Kidney (tissue), 14 donors: ENCODE data around the gene AURKA. TPM values are rescaled to one million over a fixed set of nuclear protein-coding genes. Genes with fewer than 3 reads are reported as not detected.

Experiments used
- DNase-seq, 5 donors: peaks; one replicate each; pipeline ENCODE4 v3.0.0-alpha.2; 2013 to 2020
- FAIRE-seq: peaks from 2 replicates; lab custom pipeline; 2012; peaks lifted over from hg19 to GRCh38; lab: Jason Lieb, UNC
- H3K27ac ChIP-seq, 2 donors: one replicate each; pipeline ENCODE4 v1.7.0; 2013; ENCODE audit warnings: low read depth in 2 of 2, low read length in 2 of 2, inconsistent platforms in 1 of 2
- H3K27me3 ChIP-seq: one replicate; pipeline ENCODE4 v1.7.1; 2013; ENCODE audit warnings: low read length, inconsistent platforms; ENCODE audit not compliant: control insufficient read depth, insufficient read depth
- H3K36me3 ChIP-seq, 3 donors: one replicate each; pipeline versions ENCODE4 v1.7.0 to v1.7.1; 2013; ENCODE audit warnings: low read length in 3 of 3, control low read depth in 1 of 3, inconsistent platforms in 1 of 3; ENCODE audit not compliant: insufficient read depth in 3 of 3, control insufficient read depth in 2 of 3
- H3K4me1 ChIP-seq, 3 donors: one replicate each; pipeline versions ENCODE4 v1.7.0 to v1.7.1; 2013; ENCODE audit warnings: low read length in 3 of 3, inconsistent platforms in 1 of 3, low read depth in 1 of 3; ENCODE audit not compliant: control insufficient read depth in 2 of 3, insufficient read depth in 2 of 3
- H3K4me3 ChIP-seq, 3 donors: one replicate each; pipeline versions ENCODE4 v1.7.0 to v1.8.1; 2013; ENCODE audit warnings: low read length in 3 of 3, control low read depth in 1 of 3, inconsistent platforms in 1 of 3
- H3K9ac ChIP-seq, 3 donors: one replicate each; pipeline versions ENCODE4 v1.7.0 to v1.7.1; 2013; ENCODE audit warnings: low read length in 3 of 3, control low read depth in 1 of 3, inconsistent platforms in 1 of 3
- H3K9me3 ChIP-seq, 3 donors: one replicate each; pipeline versions ENCODE4 v1.7.0 to v1.7.1; 2013; ENCODE audit warnings: low read length in 3 of 3, control low read depth in 1 of 3, inconsistent platforms in 1 of 3; ENCODE audit not compliant: control insufficient read depth in 2 of 3, insufficient read depth in 1 of 3
- intact Hi-C: fragments of 100-400 bp; cut with DNase I; formaldehyde crosslinking; loops from one replicate; pipeline ENCODE4 v1.11.1; 2022
- polyA plus RNA-seq: library from polyadenylated mRNA; stranded (reverse); fragments of 350-450 nt; fragmentation: Illumina TruSeq; extraction: RNeasy Lipid Tissue Mini Kit (QIAGEN cat#74804); gene quantifications from one replicate; pipeline ENCODE4 v1.2.3, GENCODE V29; 2014; ENCODE audit warnings: low read depth, low replicate concordance; ENCODE audit not compliant: insufficient read depth
- total RNA-seq: library from RNA; stranded (reverse); fragmentation: NEBNext Ultra II Directional; extraction: Animal tissue kit (Norgen Biotek cat#: 25700); gene quantifications from one replicate; pipeline ENCODE4 v1.2.1, GENCODE V29; 2021
- TF ChIP-seq, protein P1 (sequence below): IDR thresholded peaks from 3 replicates; pipeline ENCODE4 v1.5.1; 2012; ENCODE audit warnings: mild to moderate bottlenecking, moderate library complexity, borderline replicate concordance; ENCODE audit not compliant: insufficient read depth; ENCODE audit errors: extremely low read depth
- donor health status: control.
- donor health status: control.
- donor health status: control.
- donor health status: control.
- donor health status: control.
- donor health status: DM: yes; HTN: yes; CAD: no.
- donor health status: Normal renal cell carcinoma (clear cell type).

The AURKA gene
- total and polyA plus RNA-seq, 2 donors from 2014 or later: 2.7 to 3.3 TPM

DNA sequence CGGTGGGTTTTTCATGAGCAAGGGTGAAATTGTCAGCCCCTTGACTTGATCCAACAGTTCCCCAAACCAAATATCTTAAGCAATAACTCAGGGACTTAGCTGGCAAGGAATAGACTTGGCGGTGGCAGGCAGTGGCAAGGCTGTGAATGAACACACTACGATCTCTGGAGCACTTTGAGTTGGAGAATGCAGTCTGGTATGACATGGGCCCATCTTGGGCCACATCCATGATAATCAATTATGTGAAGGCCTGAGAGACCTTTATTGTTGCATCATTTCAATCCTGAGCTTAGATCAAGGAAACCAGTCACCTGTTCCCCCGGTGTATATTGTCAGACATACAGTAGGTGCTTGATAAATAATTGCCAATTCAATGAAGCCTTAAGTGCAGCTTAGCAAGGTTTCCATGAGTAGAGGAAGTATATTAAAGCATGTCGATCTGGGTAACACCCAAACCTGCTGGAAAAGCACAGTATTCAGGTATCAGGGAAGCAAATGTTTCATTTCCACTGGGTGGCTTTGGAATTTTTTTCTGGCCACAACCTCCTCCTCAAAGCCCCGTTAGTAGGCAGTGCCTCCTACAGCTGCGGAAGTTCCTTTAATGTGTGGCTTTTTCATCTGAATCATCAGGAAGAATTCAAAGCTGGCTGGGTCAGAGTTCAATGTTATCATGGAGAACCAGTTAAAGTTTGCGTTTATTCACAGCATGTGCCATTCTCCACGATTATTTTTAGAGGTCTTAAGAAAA, 30.2 kb upstream of the AURKA start:
- TF ChIP-seq, protein P1, sequence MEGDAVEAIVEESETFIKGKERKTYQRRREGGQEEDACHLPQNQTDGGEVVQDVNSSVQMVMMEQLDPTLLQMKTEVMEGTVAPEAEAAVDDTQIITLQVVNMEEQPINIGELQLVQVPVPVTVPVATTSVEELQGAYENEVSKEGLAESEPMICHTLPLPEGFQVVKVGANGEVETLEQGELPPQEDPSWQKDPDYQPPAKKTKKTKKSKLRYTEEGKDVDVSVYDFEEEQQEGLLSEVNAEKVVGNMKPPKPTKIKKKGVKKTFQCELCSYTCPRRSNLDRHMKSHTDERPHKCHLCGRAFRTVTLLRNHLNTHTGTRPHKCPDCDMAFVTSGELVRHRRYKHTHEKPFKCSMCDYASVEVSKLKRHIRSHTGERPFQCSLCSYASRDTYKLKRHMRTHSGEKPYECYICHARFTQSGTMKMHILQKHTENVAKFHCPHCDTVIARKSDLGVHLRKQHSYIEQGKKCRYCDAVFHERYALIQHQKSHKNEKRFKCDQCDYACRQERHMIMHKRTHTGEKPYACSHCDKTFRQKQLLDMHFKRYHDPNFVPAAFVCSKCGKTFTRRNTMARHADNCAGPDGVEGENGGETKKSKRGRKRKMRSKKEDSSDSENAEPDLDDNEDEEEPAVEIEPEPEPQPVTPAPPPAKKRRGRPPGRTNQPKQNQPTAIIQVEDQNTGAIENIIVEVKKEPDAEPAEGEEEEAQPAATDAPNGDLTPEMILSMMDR: no peak
- H3K4me1 ChIP-seq: no peaks in the 10 kb centered on the region
- no peaks in the 10 kb centered on the region for H3K27me3 ChIP-seq
- no peak overlapping the region for H3K27ac ChIP-seq
- intact Hi-C loops: no loop called here
- no peak overlapping the region for H3K9ac ChIP-seq
- FAIRE-seq (no peak), DNase-seq (no peak)
- no peaks in the 10 kb centered on the region for H3K36me3 ChIP-seq
- H3K9me3 ChIP-seq: no peaks in the 10 kb centered on the region
- H3K4me3 ChIP-seq: no peak overlapping the region

DNA sequence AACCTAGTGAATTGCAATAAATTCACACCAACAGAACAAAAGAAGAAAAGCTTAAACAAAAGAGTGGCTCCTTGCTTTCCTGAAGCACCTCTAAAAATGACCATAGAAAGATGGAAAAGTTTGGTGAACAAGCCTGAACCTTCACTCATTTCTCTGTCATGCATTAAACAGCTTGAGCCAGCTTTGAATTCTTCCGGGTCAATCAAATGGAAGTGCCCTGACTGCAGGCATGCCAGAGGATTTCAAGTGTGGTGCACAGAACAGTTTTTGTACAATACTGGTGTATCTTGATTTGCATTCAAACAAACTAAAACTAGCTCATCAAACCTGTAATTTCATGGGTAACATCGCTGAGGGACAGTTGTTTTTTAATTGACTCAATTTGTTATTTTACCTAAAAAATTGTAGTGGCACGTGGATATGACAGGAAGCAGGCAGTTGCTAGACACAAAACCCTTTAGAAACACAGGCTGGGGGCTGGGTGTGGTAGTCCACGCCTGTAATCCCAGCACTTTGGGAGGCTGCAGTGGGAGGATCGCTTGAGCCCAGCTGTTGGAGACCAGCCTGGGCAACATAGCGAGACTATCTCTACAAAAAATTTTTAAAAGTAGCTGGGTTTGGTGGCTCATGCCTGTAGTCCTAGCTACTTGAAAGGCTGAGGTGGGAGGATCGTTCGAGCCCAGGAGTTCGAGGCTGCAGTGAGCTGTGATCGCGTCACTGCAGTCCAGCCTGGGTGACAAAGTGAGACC, 29.1 kb upstream of the AURKA start:
- no peak overlapping the region for H3K4me3 ChIP-seq
- H3K4me1 ChIP-seq: no peaks in the 10 kb centered on the region
- intact Hi-C loops: no loop called here
- TF ChIP-seq, protein P1: no peak
- no peak overlapping the region for H3K27ac ChIP-seq
- no peak for DNase-seq
- H3K9me3 ChIP-seq: no peaks in the 10 kb centered on the region
- no peak overlapping the region for H3K9ac ChIP-seq
- FAIRE-seq: no peak
- H3K27me3 ChIP-seq: no peaks in the 10 kb centered on the region
- H3K36me3 ChIP-seq: no peaks in the 10 kb centered on the region

DNA sequence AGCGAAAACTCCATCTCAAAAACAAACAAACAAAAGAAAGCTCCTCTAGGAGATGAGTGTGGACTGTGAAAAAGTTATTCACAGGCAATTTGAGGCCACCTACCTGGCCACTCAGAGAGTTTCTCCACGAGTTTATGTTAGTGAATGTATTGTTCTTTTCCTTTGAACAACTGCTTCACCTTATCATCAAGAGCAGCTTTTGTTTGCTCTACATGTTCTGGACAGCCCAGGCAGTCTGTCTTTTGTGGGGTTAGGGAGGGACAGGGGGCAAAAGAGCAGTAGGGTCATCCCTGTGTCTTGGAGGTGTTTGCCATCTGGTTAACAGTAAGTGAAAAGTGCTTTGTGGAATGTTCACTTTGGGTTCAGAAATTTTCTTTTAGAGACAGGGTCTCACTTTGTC, 28.0 kb upstream of the AURKA start:
- no peak overlapping the region for H3K4me3 ChIP-seq
- H3K9me3 ChIP-seq: no peaks in the 10 kb centered on the region
- TF ChIP-seq, protein P1: no peak
- no peak overlapping the region for H3K9ac ChIP-seq
- DNase-seq: no peak
- H3K36me3 ChIP-seq: no peaks in the 10 kb centered on the region
- no peaks in the 10 kb centered on the region for H3K27me3 ChIP-seq
- FAIRE-seq: no peak
- no peaks in the 10 kb centered on the region for H3K4me1 ChIP-seq
- intact Hi-C loops: no loop called here
- H3K27ac ChIP-seq: no peak overlapping the region
